Mucosa of stomach (tissue), 1 donor: ENCODE data around the gene TGFBR3.
A peak's percentile ranks its signal among the peaks of the same experiment; 100 is the strongest.

ENCODE experiments used
- H3K27me3 ChIP-seq: one replicate; pipeline ENCODE4 v1.7.0; 2013; ENCODE audit warnings: mild to moderate bottlenecking, low read length; ENCODE audit not compliant: control insufficient read depth, insufficient read depth
- H3K36me3 ChIP-seq: one replicate; pipeline ENCODE4 v1.7.0; 2013; ENCODE audit warnings: low read length; ENCODE audit not compliant: control insufficient read depth, insufficient read depth
- H3K4me1 ChIP-seq: one replicate; pipeline ENCODE4 v1.7.0; 2013; ENCODE audit warnings: mild to moderate bottlenecking, low read length; ENCODE audit not compliant: control insufficient read depth, insufficient read depth
- H3K4me3 ChIP-seq: one replicate; pipeline ENCODE4 v1.7.0; 2013; ENCODE audit warnings: low read length
- H3K9ac ChIP-seq: one replicate; pipeline ENCODE4 v1.7.0; 2013; ENCODE audit warnings: mild to moderate bottlenecking, low read length, moderate library complexity
- H3K9me3 ChIP-seq: one replicate; pipeline ENCODE4 v1.7.0; 2013; ENCODE audit warnings: mild to moderate bottlenecking, low read length, moderate library complexity; ENCODE audit not compliant: control insufficient read depth
- donor health status: Pancreatic carcinoma.

TGFBR3 gene

DNA sequence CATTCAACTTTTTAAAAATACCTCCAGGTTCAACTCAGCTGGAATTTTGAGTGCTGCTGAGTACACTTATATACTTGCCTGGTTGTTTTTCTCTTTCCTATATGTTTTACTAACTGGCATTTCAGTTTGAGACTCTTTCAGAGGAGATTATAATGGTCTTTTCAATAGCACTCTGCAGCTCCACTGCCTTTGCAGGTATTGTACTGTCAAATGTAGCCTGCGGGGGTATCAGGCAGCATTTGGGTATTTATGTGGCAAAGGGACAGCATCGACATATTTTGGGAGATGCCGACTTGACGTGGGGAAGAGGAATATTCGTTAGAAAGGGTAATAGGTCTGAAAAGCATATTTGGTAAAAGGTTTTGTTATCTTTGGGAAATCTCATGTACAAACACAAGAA, 11.1 kb upstream of the TGFBR3 start:
- Histone ChIP-seq H3K4me3 (no peak overlapping the region), H3K36me3 (no peaks in the 10 kb centered on the region), H3K9me3 (no peaks in the 10 kb centered on the region), H3K9ac (no peak overlapping the region), H3K27me3 (no peaks in the 10 kb centered on the region), H3K4me1 (no peaks in the 10 kb centered on the region)

DNA sequence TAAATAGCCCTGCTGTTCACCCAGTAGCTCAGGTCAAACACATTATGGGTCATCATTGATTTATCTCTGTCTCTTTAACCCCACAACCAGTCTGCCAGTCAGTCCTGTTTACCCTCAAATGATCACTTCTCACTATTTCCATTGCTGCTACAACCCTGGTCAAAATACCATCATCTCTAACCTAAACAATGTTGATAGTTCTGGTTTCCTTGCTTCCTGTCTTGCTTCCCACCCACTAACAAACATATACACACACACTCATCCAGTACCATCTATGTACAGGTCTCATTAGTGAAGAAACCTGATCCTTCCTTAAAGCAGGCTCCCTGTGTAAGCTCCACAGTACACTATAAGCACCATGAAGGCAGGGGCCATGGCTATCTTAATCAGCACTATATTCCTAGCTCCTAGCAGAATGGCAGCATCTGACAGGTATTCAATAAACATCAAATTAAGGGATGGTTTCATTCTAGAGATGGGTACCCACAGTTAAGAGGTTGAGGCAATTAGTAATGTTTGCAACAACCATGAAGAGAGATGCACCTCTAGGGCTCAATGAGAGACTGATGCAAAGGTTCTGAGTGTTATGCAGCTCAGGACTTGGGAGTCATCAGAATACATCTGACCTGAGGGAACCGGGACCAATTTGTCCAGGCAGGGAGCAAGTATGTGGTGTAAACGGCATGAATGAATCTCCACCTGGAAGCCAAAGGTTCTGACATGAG, 10.0 kb upstream of the TGFBR3 start:
- no peaks in the 10 kb centered on the region for H3K9me3 ChIP-seq
- no peak overlapping the region for H3K9ac ChIP-seq
- no peaks in the 10 kb centered on the region for H3K4me1 ChIP-seq
- H3K4me3 ChIP-seq, result no peak overlapping the region
- no peaks in the 10 kb centered on the region for H3K27me3 ChIP-seq
- H3K36me3 ChIP-seq, result no peaks in the 10 kb centered on the region

DNA sequence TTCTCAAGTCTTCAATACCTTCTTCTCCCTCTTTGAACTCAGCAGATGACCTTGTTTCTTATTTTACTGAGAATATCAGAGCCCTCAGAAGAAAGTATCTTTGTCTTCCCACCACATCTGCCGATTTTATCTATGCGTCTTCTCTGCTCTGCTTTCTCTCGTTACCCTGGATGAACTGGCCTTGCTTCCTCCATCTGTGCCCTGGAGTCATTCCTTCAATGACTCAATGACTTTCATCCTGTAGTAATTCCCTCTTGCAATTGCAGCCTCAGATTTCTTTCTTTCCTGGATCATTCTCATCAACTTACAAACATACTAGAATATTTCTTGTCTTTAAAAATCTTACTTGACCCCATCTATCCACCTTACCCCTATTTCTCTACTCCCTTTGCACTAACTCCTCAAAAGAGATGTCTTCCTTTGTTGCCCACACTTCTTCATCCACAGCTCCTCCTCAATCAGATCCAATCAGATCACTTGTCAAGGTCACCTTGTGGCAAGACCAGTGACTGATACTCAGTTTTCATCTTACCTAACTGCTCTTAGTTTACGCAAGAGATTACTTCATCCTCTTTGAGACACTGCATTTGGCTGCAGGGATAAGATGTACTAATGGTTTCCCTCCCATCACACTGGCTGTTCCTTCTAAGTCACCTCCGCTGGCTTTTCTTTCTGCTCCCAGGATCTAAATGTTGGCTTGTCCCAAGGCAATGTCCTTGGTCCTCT, 8.2 kb upstream of the TGFBR3 start:
- Histone ChIP-seq H3K9me3 (no peaks in the 10 kb centered on the region), H3K27me3 (no peaks in the 10 kb centered on the region), H3K36me3 (no peaks in the 10 kb centered on the region), H3K9ac (no peak overlapping the region), H3K4me1 (peaks cover 8% of the 10 kb centered on the region), H3K4me3 (no peak overlapping the region)

DNA sequence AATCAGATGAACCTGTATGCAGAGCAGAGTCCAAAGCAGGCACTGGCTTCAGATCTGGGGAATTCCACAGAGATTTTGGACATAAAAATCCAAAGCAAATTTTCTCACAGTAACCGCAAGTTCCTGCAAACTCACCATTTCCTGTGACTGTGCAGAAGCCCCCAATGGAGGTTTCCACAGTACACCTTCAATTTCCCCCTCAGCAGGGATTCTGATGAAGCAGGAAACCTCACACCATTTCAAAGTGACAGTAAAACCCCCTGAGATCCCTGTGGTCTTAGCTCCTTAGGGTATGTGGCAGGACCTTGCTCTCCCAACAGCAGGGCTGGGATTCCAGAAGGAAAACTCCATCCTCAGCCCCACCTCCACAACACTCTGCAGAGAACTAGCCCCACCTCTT, 6.0 kb upstream of the TGFBR3 start:
- Histone ChIP-seq H3K9me3 (no peaks in the 10 kb centered on the region), H3K27me3 (no peaks in the 10 kb centered on the region), H3K9ac (no peak overlapping the region), H3K36me3 (no peaks in the 10 kb centered on the region), H3K4me3 (no peak overlapping the region), H3K4me1 (peaks cover 8% of the 10 kb centered on the region)

DNA sequence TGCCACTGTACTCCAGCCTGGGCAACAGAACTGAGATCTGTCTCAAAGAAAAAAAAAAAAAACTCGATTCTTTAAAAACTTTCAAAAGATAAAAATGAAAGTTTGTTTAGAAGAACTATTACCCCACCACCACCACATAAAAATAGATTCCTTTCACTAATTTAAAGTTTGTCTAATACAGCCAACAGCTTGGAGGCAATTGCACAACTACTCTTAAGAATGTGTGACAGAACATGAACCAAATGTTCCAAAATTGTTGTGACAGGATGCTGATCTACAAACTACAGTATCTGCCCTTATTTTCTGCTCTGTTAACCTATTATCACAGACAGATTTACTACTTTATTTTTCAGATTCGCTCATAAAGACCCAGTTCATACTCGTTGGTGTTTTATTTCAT, 5.5 kb upstream of the TGFBR3 start:
- H3K27me3 ChIP-seq, result no peaks in the 10 kb centered on the region
- H3K4me3 ChIP-seq, result no peak overlapping the region
- peaks cover 8% of the 10 kb centered on the region for H3K4me1 ChIP-seq
- H3K9ac ChIP-seq, result no peak overlapping the region
- no peaks in the 10 kb centered on the region for H3K9me3 ChIP-seq
- no peaks in the 10 kb centered on the region for H3K36me3 ChIP-seq

DNA sequence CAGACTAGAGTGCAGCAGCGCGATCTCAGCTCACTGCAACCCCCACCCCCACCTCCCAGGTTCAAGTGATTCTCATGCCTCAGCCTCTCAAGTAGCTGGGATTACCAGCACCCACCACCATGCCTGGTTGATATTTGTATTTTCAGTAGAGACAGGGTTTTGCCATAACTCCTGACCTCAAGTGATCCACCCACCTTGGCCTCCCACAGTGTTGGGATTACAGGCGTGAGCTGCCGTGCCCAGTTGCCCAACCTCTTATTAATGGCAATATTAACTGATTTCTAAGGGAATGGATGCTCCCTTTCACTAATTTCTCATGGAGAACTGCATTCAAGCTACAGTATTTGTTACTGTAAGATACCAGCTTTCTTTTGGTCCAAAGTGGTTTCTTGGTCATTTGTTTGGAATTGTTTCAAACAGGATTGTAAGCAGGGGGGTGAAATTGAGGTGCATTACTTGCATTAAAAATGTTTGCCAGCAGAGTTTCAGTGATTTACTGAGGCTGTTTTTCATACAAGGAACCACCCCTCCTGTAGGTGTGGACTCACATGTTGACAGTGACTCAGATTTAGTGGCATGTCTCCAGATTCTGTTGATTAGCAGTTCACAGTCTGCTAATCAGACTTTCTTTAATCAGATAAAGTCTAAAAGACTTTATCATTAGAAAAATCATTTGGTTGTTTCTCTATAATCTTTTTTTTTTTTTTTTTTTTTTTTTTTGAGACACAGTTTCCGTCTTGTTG, 3.9 kb upstream of the TGFBR3 start:
- no peaks in the 10 kb centered on the region for H3K36me3 ChIP-seq
- H3K9ac ChIP-seq, result no peak overlapping the region
- H3K27me3 ChIP-seq, result peaks cover 2% of the 10 kb centered on the region
- H3K4me3 ChIP-seq, result no peak overlapping the region
- H3K4me1 ChIP-seq, result peaks cover 11% of the 10 kb centered on the region
- H3K9me3 ChIP-seq, result no peaks in the 10 kb centered on the region

DNA sequence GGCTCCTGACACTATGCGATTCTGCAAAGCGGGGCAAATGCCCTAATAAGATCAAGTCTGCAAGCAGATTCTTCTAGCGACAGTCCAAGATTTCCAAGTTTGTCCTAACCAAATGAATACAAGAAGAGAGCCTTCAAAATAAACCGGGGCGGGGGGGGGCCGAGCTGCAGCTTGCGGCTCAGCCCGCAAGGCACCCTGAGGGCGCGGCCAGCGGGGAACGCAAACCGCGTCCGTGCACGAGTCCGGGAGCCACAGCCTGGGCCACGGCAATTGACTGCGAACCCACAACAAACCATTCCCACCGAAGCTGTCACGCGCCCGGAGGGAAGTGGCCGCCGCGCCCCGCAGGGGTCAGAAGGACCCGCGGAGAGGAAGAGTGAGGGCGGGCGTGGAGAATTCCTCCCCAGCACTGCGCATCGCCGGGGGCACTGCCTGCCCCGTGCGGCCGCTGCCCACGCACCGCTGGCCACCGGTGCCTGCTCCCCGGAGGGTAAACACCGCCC, 687 bp downstream of the TGFBR3 start:
- peak overlapping the region; percentile 76 for H3K9ac ChIP-seq
- peak overlapping the region; percentile 49 for H3K4me3 ChIP-seq
- H3K36me3 ChIP-seq, result no peaks in the 10 kb centered on the region
- H3K27me3 ChIP-seq, result peaks cover 9% of the 10 kb centered on the region
- H3K4me1 ChIP-seq, result peaks cover 16% of the 10 kb centered on the region
- no peaks in the 10 kb centered on the region for H3K9me3 ChIP-seq

DNA sequence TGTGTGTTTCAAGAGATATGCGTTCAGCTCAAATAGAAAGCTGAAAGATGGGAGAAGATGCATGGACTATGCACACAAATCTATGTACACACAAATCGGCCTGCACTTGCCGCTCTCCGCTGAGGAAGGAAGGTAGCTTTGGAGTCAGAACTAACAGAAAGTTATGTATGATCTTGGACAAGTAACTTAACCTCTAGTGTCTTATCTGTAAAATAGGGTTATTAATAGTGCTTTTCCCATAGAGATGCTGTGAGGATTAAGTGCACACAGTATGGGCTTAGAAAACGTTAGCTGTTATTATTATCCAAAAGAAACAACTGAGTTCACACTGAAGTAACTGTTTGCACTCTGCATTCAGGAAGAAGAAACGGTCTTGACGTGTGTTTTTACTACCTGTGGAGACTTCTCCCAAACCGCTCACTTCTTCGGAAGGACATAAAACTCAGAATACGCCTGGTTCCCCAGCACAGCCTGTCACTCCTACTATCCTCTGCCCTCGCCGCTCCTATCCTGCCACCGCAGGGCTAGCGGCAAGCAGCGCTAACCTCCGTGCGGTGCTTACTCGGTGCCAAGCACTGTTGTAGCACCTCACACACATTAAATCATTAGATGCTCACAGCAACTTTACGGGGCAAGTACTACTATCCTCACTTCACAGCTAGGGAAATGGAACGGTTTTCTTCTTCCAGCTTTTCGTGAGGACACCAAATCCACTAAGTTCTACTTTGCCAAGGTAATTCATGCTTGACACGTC, 1.3 kb downstream of the TGFBR3 start:
- H3K4me1 ChIP-seq, result peaks cover 11% of the 10 kb centered on the region

DNA sequence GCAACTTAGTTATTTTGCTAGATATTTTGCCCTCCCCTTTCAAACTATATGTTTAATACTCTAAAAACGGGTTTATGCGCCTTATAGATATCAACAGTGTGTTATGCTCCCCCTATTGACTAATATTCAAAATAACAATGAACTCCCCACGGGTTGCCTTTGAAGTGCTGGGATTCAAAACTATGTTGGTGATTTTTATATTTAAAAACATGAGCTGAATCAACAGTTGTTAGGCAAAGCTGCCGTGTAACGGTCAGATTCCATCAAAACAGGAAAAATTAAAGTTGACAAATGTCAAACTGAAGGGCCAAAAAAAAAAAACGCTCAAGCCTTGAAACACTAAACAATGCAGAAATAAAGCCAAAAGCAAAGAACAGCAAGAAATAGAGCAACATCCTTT, 2.5 kb downstream of the TGFBR3 start:
- Histone ChIP-seq H3K9me3 (no peaks in the 10 kb centered on the region), H3K36me3 (no peaks in the 10 kb centered on the region), H3K4me3 (no peak overlapping the region), H3K4me1 (peaks cover 7% of the 10 kb centered on the region), H3K27me3 (peaks cover 9% of the 10 kb centered on the region), H3K9ac (no peak overlapping the region)

More for the DNA sequence above, 1.3 kb downstream of the TGFBR3 start:
- H3K36me3 ChIP-seq, result no peaks in the 10 kb centered on the region
- H3K9me3 ChIP-seq, result no peaks in the 10 kb centered on the region
- peak overlapping the region; percentile 76 for H3K9ac ChIP-seq
- H3K4me3 ChIP-seq, result peak overlapping the region; percentile 49
- H3K27me3 ChIP-seq, result peaks cover 9% of the 10 kb centered on the region

DNA sequence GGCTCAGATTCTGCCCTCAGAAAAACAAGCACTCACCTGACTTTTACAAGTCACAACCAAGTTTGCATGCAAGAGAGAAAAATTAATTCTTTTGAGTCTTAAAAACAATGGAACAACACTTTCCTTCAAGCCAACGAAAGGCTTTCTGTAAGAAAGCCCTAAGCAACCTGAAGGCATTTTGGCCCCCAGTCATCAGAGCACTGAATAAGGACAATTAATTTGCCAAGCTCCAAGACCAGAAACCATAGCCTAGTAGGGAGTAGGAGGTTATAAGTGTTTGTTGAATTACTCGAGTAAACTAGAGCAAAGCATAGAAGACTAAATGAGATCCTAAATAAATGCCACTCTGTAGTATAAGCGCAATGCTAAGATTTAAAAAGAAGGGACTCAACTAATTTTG, 4.7 kb downstream of the TGFBR3 start:
- H3K9ac ChIP-seq, result no peak overlapping the region
- H3K36me3 ChIP-seq, result no peaks in the 10 kb centered on the region
- no peaks in the 10 kb centered on the region for H3K9me3 ChIP-seq
- H3K27me3 ChIP-seq, result peaks cover 9% of the 10 kb centered on the region
- H3K4me1 ChIP-seq, result peaks cover 7% of the 10 kb centered on the region
- H3K4me3 ChIP-seq, result no peak overlapping the region

DNA sequence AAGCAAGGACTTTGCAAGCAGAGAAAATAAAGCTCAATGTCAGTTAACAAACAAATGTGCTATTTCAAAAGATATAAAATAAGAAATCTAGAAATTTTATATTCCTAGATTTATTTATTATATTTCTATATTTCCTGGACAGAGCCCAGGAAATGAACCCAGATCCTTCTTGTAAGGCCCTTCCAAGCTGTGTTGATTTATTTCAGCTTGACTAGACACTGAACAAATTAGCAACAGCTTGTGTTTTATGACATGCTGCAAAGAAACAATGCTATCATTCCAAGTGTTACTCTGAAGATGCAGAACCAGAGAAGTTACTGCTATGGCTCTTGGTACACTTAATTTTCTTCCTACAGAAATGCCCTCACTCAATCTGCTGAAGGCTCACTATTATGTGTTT, 6.2 kb downstream of the TGFBR3 start:
- Histone ChIP-seq H3K9me3 (no peaks in the 10 kb centered on the region), H3K9ac (no peak overlapping the region), H3K4me3 (no peak overlapping the region), H3K4me1 (peaks cover 3% of the 10 kb centered on the region), H3K27me3 (peaks cover 6% of the 10 kb centered on the region), H3K36me3 (no peaks in the 10 kb centered on the region)
